ENCODE measurements around the gene RUFY2. TPM values are rescaled to one million over a fixed set of nuclear protein-coding genes. Genes with fewer than 3 reads are reported as not detected.

RUFY2 gene
- total and polyA plus RNA-seq, 11 donors = 3.2 to 11.8 (median 8.6) TPM

- intact Hi-C loops (cut with DNase I) = loop anchor here in 2 of 10 donors (5.0 to 10.0 kb wide), 2 partner anchors 65 to 442 kb away; partner anchors contain the start of gene ATOH7 (in 1 of the 2)
- Histone ChIP-seq H3K27me3 (no peaks in the 10 kb centered on the region), H3K27ac (no peak overlapping the region), H3K4me3 (no peak overlapping the region), H3K36me3 (no peaks in the 10 kb centered on the region), H3K9me3 (no peaks in the 10 kb centered on the region), H3K4me1 (peaks cover 0 to 5% (median 0%) of the 10 kb centered on the region in 12 donors)
- ATAC-seq (no peak), DNase-seq (no peak)
- TF ChIP-seq POLR2A (IDR thresholded peaks at IDR 0.05) (no peak), CTCF (IDR thresholded peaks at IDR 0.05) (no peak)
- 74 to 80% (median 79%) methylated on average over 9 of the region's 9 CpGs for WGBS, 4 donors
Measured at GRCh38 chr10:68296843-68297663, 110.0 kb downstream of the RUFY2 start.

Other genes with a start within 250 kb of the RUFY2 start
- under 1 TPM in 2 of 9 donors, not detected in 7; 0.14 to 0.23 TPM for gene ATOH7, start 175.2 kb downstream of the RUFY2 start, total RNA-seq
- not detected for gene ATOH7, start 175.2 kb downstream of the RUFY2 start, polyA plus RNA-seq
- 100 to 1,000 TPM in 2 of 9 donors, 10 to 100 TPM in 7; 23.7 to 130 (median 83.1) TPM for gene HNRNPH3, start 75.2 kb downstream of the RUFY2 start, total RNA-seq
- 100 to 1,000 TPM in 1 of 2 donors, 10 to 100 TPM in 1; 91.7 to 140 TPM for gene HNRNPH3, start 75.2 kb downstream of the RUFY2 start, polyA plus RNA-seq
- 1 to 10 TPM; 2.1 to 9.4 (median 6.2) TPM for gene PBLD, start 74.3 kb downstream of the RUFY2 start, total RNA-seq
- 1 to 10 TPM; 1.4 to 1.7 TPM for gene PBLD, start 74.3 kb downstream of the RUFY2 start, polyA plus RNA-seq
- gene DNA2, start 64.7 kb upstream of the RUFY2 start, total RNA-seq = 1 to 10 TPM in 8 of 9 donors, under 1 TPM in 1; 0.91 to 4.2 (median 2.6) TPM
- 1 to 10 TPM; 1.0 to 1.2 TPM for gene DNA2, start 64.7 kb upstream of the RUFY2 start, polyA plus RNA-seq
- 10 to 100 TPM in 7 of 9 donors, 1 to 10 TPM in 2; 7.5 to 43.3 (median 15.2) TPM for gene SLC25A16, start 120.2 kb upstream of the RUFY2 start, total RNA-seq
- 10 to 100 TPM in 1 of 2 donors, 1 to 10 TPM in 1; 5.6 to 15.6 TPM for gene SLC25A16, start 120.2 kb upstream of the RUFY2 start, polyA plus RNA-seq
- gene TET1, start 153.1 kb upstream of the RUFY2 start, total RNA-seq = 1 to 10 TPM; 1.3 to 4.1 (median 2.6) TPM
- gene TET1, start 153.1 kb upstream of the RUFY2 start, polyA plus RNA-seq = under 1 TPM; 0.27 to 0.42 TPM

Data from heart left ventricle (tissue), 16 donors.